ENCODE results near the gene EMP2.

EMP2 gene

GRCh38 chr16:10620120-10620519 lies 39.7 kb upstream of the EMP2 start:
- no peak for TF ChIP-seq CTCF (conservative IDR thresholded peaks at IDR 0.05; ENCODE audit: low read depth, low read length)
- no peak for DNase-seq (ENCODE audit: low read depth)
- H3K4me3 ChIP-seq (ENCODE audit: low read depth, low read length) = no peak overlapping the region

- DNase-seq (ENCODE audit: low read depth) = no peak
- no peak for TF ChIP-seq CTCF (conservative IDR thresholded peaks at IDR 0.05; ENCODE audit: low read depth, low read length)
- no peak overlapping the region for H3K4me3 ChIP-seq (ENCODE audit: low read depth, low read length)
These were observed 39.0 kb upstream of the EMP2 start for GRCh38 chr16:10619271-10619849.

- no peak overlapping the region for H3K4me3 ChIP-seq (ENCODE audit: low read depth, low read length)
- TF ChIP-seq CTCF (conservative IDR thresholded peaks at IDR 0.05; ENCODE audit: low read depth, low read length) = no peak
- no peak for DNase-seq (ENCODE audit: low read depth)
These were observed 38.4 kb upstream of the EMP2 start for GRCh38 chr16:10618710-10619209.

GRCh38 chr16:10617662-10618420 lies 37.4 kb upstream of the EMP2 start:
- TF ChIP-seq CTCF (conservative IDR thresholded peaks at IDR 0.05; ENCODE audit: low read depth, low read length) = no peak
- DNase-seq (ENCODE audit: low read depth) = no peak
- no peak overlapping the region for H3K4me3 ChIP-seq (ENCODE audit: low read depth, low read length)

- no peak overlapping the region for H3K4me3 ChIP-seq (ENCODE audit: low read depth, low read length)
- DNase-seq (ENCODE audit: low read depth) = peak; percentile 19
- TF ChIP-seq CTCF (conservative IDR thresholded peaks at IDR 0.05; ENCODE audit: low read depth, low read length) = no peak
These were observed 36.6 kb upstream of the EMP2 start for GRCh38 chr16:10616756-10617640.

- H3K4me3 ChIP-seq (ENCODE audit: low read depth, low read length) = no peak overlapping the region
- TF ChIP-seq CTCF (conservative IDR thresholded peaks at IDR 0.05; ENCODE audit: low read depth, low read length) = no peak
- DNase-seq (ENCODE audit: low read depth) = no peak
These were observed 36.0 kb upstream of the EMP2 start for GRCh38 chr16:10616419-10616755.

Measured in choroid plexus epithelial cell (primary cell).